Kidney (tissue), 14 donors: Measurements from ENCODE around the gene TSFM. TPM values are rescaled to one million over a fixed set of nuclear protein-coding genes. Genes with fewer than 3 reads are reported as not detected.
A peak's percentile ranks its signal among the peaks of the same experiment; 100 is the strongest.

Experiments
- DNase-seq, 5 donors: peaks; one replicate each; pipeline ENCODE4 v3.0.0-alpha.2; 2013 to 2020
- FAIRE-seq: peaks from 2 replicates; lab custom pipeline; 2012; peaks lifted over from hg19 to GRCh38; lab: Jason Lieb, UNC
- H3K27ac ChIP-seq, 2 donors: one replicate each; pipeline ENCODE4 v1.7.0; 2013; ENCODE audit warnings: low read depth in 2 of 2, low read length in 2 of 2, inconsistent platforms in 1 of 2
- H3K27me3 ChIP-seq: one replicate; pipeline ENCODE4 v1.7.1; 2013; ENCODE audit warnings: low read length, inconsistent platforms; ENCODE audit not compliant: control insufficient read depth, insufficient read depth
- H3K36me3 ChIP-seq, 3 donors: one replicate each; pipeline versions ENCODE4 v1.7.0 to v1.7.1; 2013; ENCODE audit warnings: low read length in 3 of 3, control low read depth in 1 of 3, inconsistent platforms in 1 of 3; ENCODE audit not compliant: insufficient read depth in 3 of 3, control insufficient read depth in 2 of 3
- H3K4me1 ChIP-seq, 3 donors: one replicate each; pipeline versions ENCODE4 v1.7.0 to v1.7.1; 2013; ENCODE audit warnings: low read length in 3 of 3, inconsistent platforms in 1 of 3, low read depth in 1 of 3; ENCODE audit not compliant: control insufficient read depth in 2 of 3, insufficient read depth in 2 of 3
- H3K4me3 ChIP-seq, 3 donors: one replicate each; pipeline versions ENCODE4 v1.7.0 to v1.8.1; 2013; ENCODE audit warnings: low read length in 3 of 3, control low read depth in 1 of 3, inconsistent platforms in 1 of 3
- H3K9ac ChIP-seq, 3 donors: one replicate each; pipeline versions ENCODE4 v1.7.0 to v1.7.1; 2013; ENCODE audit warnings: low read length in 3 of 3, control low read depth in 1 of 3, inconsistent platforms in 1 of 3
- H3K9me3 ChIP-seq, 3 donors: one replicate each; pipeline versions ENCODE4 v1.7.0 to v1.7.1; 2013; ENCODE audit warnings: low read length in 3 of 3, control low read depth in 1 of 3, inconsistent platforms in 1 of 3; ENCODE audit not compliant: control insufficient read depth in 2 of 3, insufficient read depth in 1 of 3
- intact Hi-C: fragments of 100-400 bp; cut with DNase I; formaldehyde crosslinking; loops from one replicate; pipeline ENCODE4 v1.11.1; 2022
- polyA plus RNA-seq: library from polyadenylated mRNA; stranded (reverse); fragments of 350-450 nt; fragmentation: Illumina TruSeq; extraction: RNeasy Lipid Tissue Mini Kit (QIAGEN cat#74804); gene quantifications from one replicate; pipeline ENCODE4 v1.2.3, GENCODE V29; 2014; ENCODE audit warnings: low read depth, low replicate concordance; ENCODE audit not compliant: insufficient read depth
- total RNA-seq: library from RNA; stranded (reverse); fragmentation: NEBNext Ultra II Directional; extraction: Animal tissue kit (Norgen Biotek cat#: 25700); gene quantifications from one replicate; pipeline ENCODE4 v1.2.1, GENCODE V29; 2021
- TF ChIP-seq, protein P1 (sequence below): IDR thresholded peaks from 3 replicates; pipeline ENCODE4 v1.5.1; 2012; ENCODE audit warnings: mild to moderate bottlenecking, moderate library complexity, borderline replicate concordance; ENCODE audit not compliant: insufficient read depth; ENCODE audit errors: extremely low read depth
- donor health status: control.
- donor health status: control.
- donor health status: control.
- donor health status: control.
- donor health status: control.
- donor health status: DM: yes; HTN: yes; CAD: no.
- donor health status: Normal renal cell carcinoma (clear cell type).

Gene TSFM
- total and polyA plus RNA-seq, 2 donors from 2014 or later: 32.8 to 84.6 TPM

- TF ChIP-seq, protein P1, sequence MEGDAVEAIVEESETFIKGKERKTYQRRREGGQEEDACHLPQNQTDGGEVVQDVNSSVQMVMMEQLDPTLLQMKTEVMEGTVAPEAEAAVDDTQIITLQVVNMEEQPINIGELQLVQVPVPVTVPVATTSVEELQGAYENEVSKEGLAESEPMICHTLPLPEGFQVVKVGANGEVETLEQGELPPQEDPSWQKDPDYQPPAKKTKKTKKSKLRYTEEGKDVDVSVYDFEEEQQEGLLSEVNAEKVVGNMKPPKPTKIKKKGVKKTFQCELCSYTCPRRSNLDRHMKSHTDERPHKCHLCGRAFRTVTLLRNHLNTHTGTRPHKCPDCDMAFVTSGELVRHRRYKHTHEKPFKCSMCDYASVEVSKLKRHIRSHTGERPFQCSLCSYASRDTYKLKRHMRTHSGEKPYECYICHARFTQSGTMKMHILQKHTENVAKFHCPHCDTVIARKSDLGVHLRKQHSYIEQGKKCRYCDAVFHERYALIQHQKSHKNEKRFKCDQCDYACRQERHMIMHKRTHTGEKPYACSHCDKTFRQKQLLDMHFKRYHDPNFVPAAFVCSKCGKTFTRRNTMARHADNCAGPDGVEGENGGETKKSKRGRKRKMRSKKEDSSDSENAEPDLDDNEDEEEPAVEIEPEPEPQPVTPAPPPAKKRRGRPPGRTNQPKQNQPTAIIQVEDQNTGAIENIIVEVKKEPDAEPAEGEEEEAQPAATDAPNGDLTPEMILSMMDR: no peak
- H3K9me3 ChIP-seq: no peaks in the 10 kb centered on the region
Measured at GRCh38 chr12:57749061-57749460, 33.5 kb upstream of the TSFM start.

DNA sequence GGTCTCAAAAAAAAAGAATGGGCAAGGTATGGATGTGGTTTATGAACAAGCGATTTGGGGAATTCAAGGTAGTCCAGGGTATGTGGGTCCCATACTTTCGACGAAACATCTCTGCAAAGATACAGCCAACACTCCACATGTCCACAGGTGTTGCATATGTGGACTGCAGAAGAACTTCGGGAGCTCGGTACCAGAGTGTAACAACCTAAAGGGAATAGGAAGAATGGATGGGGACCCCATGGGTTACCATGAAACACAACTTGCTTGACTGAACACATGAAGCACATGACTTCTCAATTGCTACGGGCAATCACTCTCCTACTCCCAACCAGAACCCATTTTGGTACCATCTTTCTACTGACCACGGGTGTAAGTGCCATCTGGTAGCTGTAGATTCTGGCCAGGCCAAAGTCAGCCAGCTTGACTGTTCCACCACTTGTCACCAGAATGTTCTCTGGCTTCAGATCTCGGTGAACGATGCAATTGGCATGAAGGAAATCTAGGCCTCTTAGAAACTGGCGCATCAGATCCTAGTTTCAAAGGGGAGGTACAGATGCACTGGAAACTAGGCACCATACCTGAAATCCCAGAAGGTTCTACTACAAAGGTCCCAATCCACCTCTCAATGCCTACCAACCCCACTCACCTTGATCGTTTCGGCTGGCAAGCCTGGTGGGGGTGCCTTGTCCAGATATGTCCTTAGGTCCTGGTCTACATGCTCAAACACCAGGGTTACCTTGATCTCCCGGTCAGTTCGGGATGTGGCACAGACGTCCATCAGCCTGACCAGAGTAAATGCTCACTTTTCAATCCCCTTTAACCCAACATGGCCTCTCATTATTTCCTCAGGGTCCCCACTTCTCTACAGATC is 31.8 kb upstream of the TSFM start:
- TF ChIP-seq, protein P1: no peak
- Histone ChIP-seq H3K36me3 (peaks cover 7 to 16% (median 8%) of the 10 kb centered on the region in 3 donors), H3K9ac (peak overlapping the region; percentile 34 to 86 (median 80)), H3K27ac (no peak overlapping the region), H3K4me3 (peak overlapping the region; percentile 62 to 91 (median 84)), H3K4me1 (peaks cover 4 to 19% (median 7%) of the 10 kb centered on the region in 3 donors), H3K9me3 (no peaks in the 10 kb centered on the region), H3K27me3 (no peaks in the 10 kb centered on the region)
- FAIRE-seq (no peak), DNase-seq (peak in 1 of 5 donors; percentile 61)
- intact Hi-C loops: no loop called here

More at GRCh38 chr12:57749061-57749460, 33.5 kb upstream of the TSFM start:
- Histone ChIP-seq H3K36me3 (peaks cover 7 to 16% (median 8%) of the 10 kb centered on the region in 3 donors), H3K27ac (no peak overlapping the region), H3K27me3 (no peaks in the 10 kb centered on the region), H3K4me1 (peaks cover 4 to 19% (median 12%) of the 10 kb centered on the region in 3 donors), H3K9ac (no peak overlapping the region), H3K4me3 (no peak overlapping the region)
- FAIRE-seq: no peak
- intact Hi-C loops: no loop called here
- peak in 1 of 5 donors; percentile 59 for DNase-seq

DNA sequence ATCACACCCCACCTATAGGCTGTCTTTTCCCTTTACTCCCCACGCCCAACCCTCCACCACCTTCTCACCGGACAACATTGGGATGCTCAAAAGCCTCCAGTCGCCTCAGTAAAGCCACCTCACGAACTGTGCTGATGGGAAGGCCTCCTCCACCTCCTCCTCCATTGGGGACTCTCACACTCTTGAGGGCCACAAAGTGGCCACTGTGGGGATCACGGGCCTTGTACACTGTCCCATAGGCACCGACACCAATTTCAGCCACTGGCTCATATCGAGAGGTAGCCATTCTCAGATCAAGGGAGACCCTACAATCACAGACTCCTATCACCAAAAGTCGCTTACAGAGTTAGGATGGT is 31.2 kb upstream of the TSFM start:
- Histone ChIP-seq H3K4me1 (peaks cover 4 to 19% (median 6%) of the 10 kb centered on the region in 3 donors), H3K9ac (peak overlapping the region; percentile 34 to 86 (median 80)), H3K9me3 (no peaks in the 10 kb centered on the region), H3K36me3 (peaks cover 7 to 13% (median 8%) of the 10 kb centered on the region in 3 donors), H3K27ac (peak overlapping the region; percentile 61 to 77), H3K27me3 (no peaks in the 10 kb centered on the region), H3K4me3 (peak overlapping the region; percentile 62 to 91 (median 84))
- DNase-seq (peak in 2 of 5 donors; percentile 63 to 71), FAIRE-seq (no peak)
- TF ChIP-seq, protein P1: no peak
- intact Hi-C loops: no loop called here
